DND-41 (cell line): Measurements from ENCODE around the gene LLPH.

Source experiments
- CTCF ChIP-seq: IDR thresholded peaks from 2 replicates; pipeline ENCODE4 v1.5.1; 2012; ENCODE audit warnings: borderline replicate concordance, low read length, moderate library complexity, mild to moderate bottlenecking; ENCODE audit not compliant: poor library complexity, severe bottlenecking; ENCODE audit errors: extremely low read depth
- EZH2 ChIP-seq: IDR thresholded peaks from 3 replicates; pipeline ENCODE4 v1.6.1; 2012; ENCODE audit warnings: borderline replicate concordance, low read depth, mild to moderate bottlenecking, moderate library complexity, low read length, inconsistent platforms; ENCODE audit not compliant: severe bottlenecking

GRCh38 chr12:66137937-66138336 is 7.4 kb upstream of the LLPH start:
- TF ChIP-seq CTCF = no peak
- TF ChIP-seq EZH2 = no peak
